ENCODE results near the gene TTC31.

DNA sequence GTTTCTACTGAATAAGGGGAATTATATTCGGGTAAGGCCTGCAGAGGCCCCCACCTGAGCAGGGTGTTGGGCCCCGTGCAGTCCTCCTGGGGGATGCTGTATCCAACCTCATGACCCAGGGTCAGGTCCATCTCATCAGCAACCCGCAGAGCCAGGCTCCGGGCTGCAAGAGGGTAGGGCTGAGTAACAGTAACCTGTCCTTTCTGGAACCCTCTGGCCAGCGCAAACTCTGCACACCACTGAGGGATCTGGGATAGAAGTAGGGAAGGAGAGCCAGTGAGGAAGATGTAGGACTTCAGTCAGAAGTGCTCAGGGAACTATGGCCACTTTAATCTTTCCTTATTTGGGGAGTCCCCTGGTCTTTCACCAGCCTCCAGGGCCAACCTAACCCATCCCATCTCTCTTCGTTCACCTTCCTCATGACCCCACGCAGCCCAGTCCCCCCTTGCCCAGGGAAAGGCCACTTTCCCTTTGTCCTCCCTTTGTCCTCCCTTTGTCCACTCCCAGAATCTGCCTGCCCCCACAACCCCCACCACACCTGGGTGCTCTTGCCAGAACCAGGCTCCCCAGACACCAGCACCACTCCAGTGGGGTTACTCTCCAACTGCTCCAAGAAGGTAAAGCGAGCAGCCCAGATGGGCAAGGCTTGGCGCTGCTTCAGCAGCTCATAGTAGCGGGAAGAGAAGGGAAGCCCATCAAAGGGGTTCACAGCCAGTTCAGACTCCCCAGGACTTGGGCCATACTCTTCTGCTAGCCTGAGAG, 42.3 kb downstream of the TTC31 start:
- TF ChIP-seq, protein P1, sequence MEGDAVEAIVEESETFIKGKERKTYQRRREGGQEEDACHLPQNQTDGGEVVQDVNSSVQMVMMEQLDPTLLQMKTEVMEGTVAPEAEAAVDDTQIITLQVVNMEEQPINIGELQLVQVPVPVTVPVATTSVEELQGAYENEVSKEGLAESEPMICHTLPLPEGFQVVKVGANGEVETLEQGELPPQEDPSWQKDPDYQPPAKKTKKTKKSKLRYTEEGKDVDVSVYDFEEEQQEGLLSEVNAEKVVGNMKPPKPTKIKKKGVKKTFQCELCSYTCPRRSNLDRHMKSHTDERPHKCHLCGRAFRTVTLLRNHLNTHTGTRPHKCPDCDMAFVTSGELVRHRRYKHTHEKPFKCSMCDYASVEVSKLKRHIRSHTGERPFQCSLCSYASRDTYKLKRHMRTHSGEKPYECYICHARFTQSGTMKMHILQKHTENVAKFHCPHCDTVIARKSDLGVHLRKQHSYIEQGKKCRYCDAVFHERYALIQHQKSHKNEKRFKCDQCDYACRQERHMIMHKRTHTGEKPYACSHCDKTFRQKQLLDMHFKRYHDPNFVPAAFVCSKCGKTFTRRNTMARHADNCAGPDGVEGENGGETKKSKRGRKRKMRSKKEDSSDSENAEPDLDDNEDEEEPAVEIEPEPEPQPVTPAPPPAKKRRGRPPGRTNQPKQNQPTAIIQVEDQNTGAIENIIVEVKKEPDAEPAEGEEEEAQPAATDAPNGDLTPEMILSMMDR (IDR thresholded peaks at IDR 0.05 in 2 of 3, conservative IDR thresholded peaks at IDR 0.05 in 1 of 3; ENCODE audit: borderline replicate concordance in 1 of 3, insufficient read depth in 1 of 3, low read depth in 2 of 3, low read length in 2 of 3): no peak
- no peak for TF ChIP-seq POLR2AphosphoS5 (IDR thresholded peaks at IDR 0.05; ENCODE audit: low read depth, low read length)
- TF ChIP-seq EZH2 (IDR thresholded peaks at IDR 0.05): no peak
- TF ChIP-seq ZNF274 (IDR thresholded peaks at IDR 0.05; ENCODE audit: low read depth, low read length): no peak
- TF ChIP-seq POLR2A (IDR thresholded peaks at IDR 0.05; ENCODE audit: borderline replicate concordance, extremely low read depth, insufficient read depth, insufficient read length): no peak
- TF ChIP-seq TCF7L2 (IDR thresholded peaks at IDR 0.05; ENCODE audit: borderline replicate concordance, extremely low read depth, insufficient read depth, insufficient read length): no peak
- no peak for TF ChIP-seq CEBPB (IDR thresholded peaks at IDR 0.05; ENCODE audit: low read depth)
